Measurements from ENCODE around the gene FES. TPM values are rescaled to one million over a fixed set of nuclear protein-coding genes. Genes with fewer than 3 reads are reported as not detected.

Gene FES
- total RNA-seq, 4 donors from 2014 or later, result 62.0 to 183 (median 72.1) TPM

- WGBS, 2 donors, result 24 to 40% methylated on average over 9 of the region's 9 CpGs
- H3K4me1 ChIP-seq, result peaks cover 0 to 56% (median 43%) of the 10 kb centered on the region in 4 donors
- DNase-seq (ENCODE audit: low spot score in 2 of 2), result peak; percentile 57 to 67
- H3K4me3 ChIP-seq, result peak overlapping the region in 1 of 4 donors; percentile 99
- TF ChIP-seq CTCF (IDR thresholded peaks at IDR 0.05) (no peak), EP300 (IDR thresholded peaks at IDR 0.05) (peak; percentile 42 to 87), POLR2A (IDR thresholded peaks at IDR 0.05) (peak; percentile 8 to 27)
- H3K27me3 ChIP-seq, result no peaks in the 10 kb centered on the region
- peak overlapping the region; percentile 93 to 97 (median 94) for H3K27ac ChIP-seq
- H3K9me3 ChIP-seq, result no peaks in the 10 kb centered on the region
- no peaks in the 10 kb centered on the region for H3K36me3 ChIP-seq
Measured at GRCh38 chr15:90869601-90870353, 14.5 kb upstream of the FES start.

GRCh38 chr15:90870354-90871138, 13.8 kb upstream of the FES start:
- peaks cover 0 to 60% (median 43%) of the 10 kb centered on the region in 4 donors for H3K4me1 ChIP-seq
- TF ChIP-seq EP300 (IDR thresholded peaks at IDR 0.05) (peak in 1 of 2 donors; percentile 14), CTCF (IDR thresholded peaks at IDR 0.05) (no peak)
- DNase-seq (ENCODE audit: low spot score in 2 of 2), result no peak

GRCh38 chr15:90871139-90871715, 13.1 kb upstream of the FES start:
- peak in 1 of 2 donors; percentile 11 for TF ChIP-seq POLR2A (IDR thresholded peaks at IDR 0.05)
- TF ChIP-seq CTCF (IDR thresholded peaks at IDR 0.05), result no peak
- H3K9me3 ChIP-seq, result no peaks in the 10 kb centered on the region
- DNase-seq (ENCODE audit: low spot score in 2 of 2), result no peak
- no peaks in the 10 kb centered on the region for H3K27me3 ChIP-seq
- peak overlapping the region; percentile 93 to 97 (median 94) for H3K27ac ChIP-seq
- H3K36me3 ChIP-seq, result peaks cover 0 to 9% (median 2%) of the 10 kb centered on the region in 3 donors
- peaks cover 0 to 61% (median 43%) of the 10 kb centered on the region in 4 donors for H3K4me1 ChIP-seq
- 1% methylated on average over 16 to 26 of the region's 71 CpGs for WGBS, 2 donors
- peak overlapping the region; percentile 71 to 99 (median 91) for H3K4me3 ChIP-seq

More at GRCh38 chr15:90870354-90871138, 13.8 kb upstream of the FES start:
- Histone ChIP-seq H3K9me3 (no peaks in the 10 kb centered on the region), H3K27me3 (no peaks in the 10 kb centered on the region), H3K27ac (peak overlapping the region; percentile 93 to 97 (median 94)), H3K36me3 (peaks cover 0 to 2% (median 0%) of the 10 kb centered on the region in 3 donors), H3K4me3 (peak overlapping the region; percentile 71 to 99 (median 91))
- WGBS, 2 donors, result 28 to 31% methylated on average over 19 of the region's 19 CpGs

GRCh38 chr15:90871716-90872485, 12.4 kb upstream of the FES start:
- H3K4me3 ChIP-seq, result peak overlapping the region; percentile 74 to 99 (median 91)
- no peaks in the 10 kb centered on the region for H3K9me3 ChIP-seq
- TF ChIP-seq CTCF (IDR thresholded peaks at IDR 0.05) (no peak), POLR2A (IDR thresholded peaks at IDR 0.05) (no peak), EP300 (IDR thresholded peaks at IDR 0.05) (no peak)
- no peaks in the 10 kb centered on the region for H3K27me3 ChIP-seq
- H3K27ac ChIP-seq, result peak overlapping the region; percentile 93 to 97 (median 94)
- no peak for DNase-seq (ENCODE audit: low spot score in 2 of 2)
- peaks cover 0 to 16% (median 8%) of the 10 kb centered on the region in 3 donors for H3K36me3 ChIP-seq
- 1 to 12% methylated on average over 4 to 17 of the region's 77 CpGs for WGBS, 2 donors
- H3K4me1 ChIP-seq, result peaks cover 0 to 61% (median 43%) of the 10 kb centered on the region in 4 donors

Measured in tibial nerve (tissue), 4 donors.